ENCODE measurements around the gene SAMD15. TPM values are rescaled to one million over a fixed set of nuclear protein-coding genes. Genes with fewer than 3 reads are reported as not detected.
"Not testable (repeated sequence)": the region's sequence is repeated elsewhere in the genome, so short reads cannot be mapped to it uniquely, and the experiment has no call there.

SAMD15 gene
- total and polyA plus RNA-seq, 2 donors (not counting 3 experiments of a cell fraction or from before 2014, with no cell fraction given), result 0.10 to 1.1 TPM

DNA sequence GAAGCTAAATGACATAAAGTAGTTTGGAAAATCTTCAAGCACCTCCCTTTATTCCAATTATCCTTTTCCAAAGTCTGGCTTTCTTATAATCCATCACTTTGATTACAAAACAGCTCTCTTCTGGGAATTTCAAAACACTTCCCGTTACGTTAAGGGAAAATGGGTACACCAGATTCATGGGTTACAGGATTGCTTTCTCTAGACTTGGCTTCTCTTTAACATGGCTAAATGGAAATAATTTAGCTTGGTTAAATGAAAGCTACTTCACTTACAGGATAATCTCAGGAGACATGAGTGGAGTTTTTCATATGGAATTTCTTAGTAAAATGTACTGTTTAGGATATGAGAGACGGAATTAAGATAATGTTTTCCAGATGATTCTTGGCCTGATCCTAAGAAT, 41.6 kb upstream of the SAMD15 start:
- no TSS peak for BruUV-seq (replicated peaks)
- Histone ChIP-seq H2AFZ (ENCODE audit: low read depth, low read length) (no peak overlapping the region), H3K36me3 (ENCODE audit: control insufficient read depth in 2 of 2, extremely low read depth in 1 of 2, insufficient read depth in 2 of 2, low read length in 2 of 2) (no peaks in the 10 kb centered on the region), H3K9me1 (replicated peaks; ENCODE audit: control insufficient read depth, extremely low read depth, insufficient read depth, low read length) (no peaks in the 10 kb centered on the region), H3K27ac (ENCODE audit: insufficient read depth, low read depth, low read length) (no peak overlapping the region), H3K79me2 (ENCODE audit: control insufficient read depth, insufficient read depth, low read length) (no peaks in the 10 kb centered on the region), H3K4me1 (ENCODE audit: control insufficient read depth, extremely low read depth, insufficient read depth, low read length) (no peaks in the 10 kb centered on the region), H3K4me2 (ENCODE audit: insufficient read depth, low read length) (no peak overlapping the region), H4K20me1 (replicated peaks; ENCODE audit: control insufficient read depth, extremely low read depth, insufficient read depth, low read length) (no peaks in the 10 kb centered on the region), H3K4me3 (replicated peaks in 1 of 3; ENCODE audit: insufficient read depth in 1 of 3, low read depth in 1 of 3, low read length in 3 of 3) (no peak overlapping the region), H3K9ac (replicated peaks; ENCODE audit: extremely low read depth, insufficient read depth, low read length) (no peak overlapping the region), H3K27me3 (ENCODE audit: control insufficient read depth in 2 of 2, insufficient read depth in 2 of 2, low read length in 2 of 2) (no peaks in the 10 kb centered on the region), H3K9me3 (replicated peaks; ENCODE audit: control insufficient read depth, insufficient read depth, low read length) (no peaks in the 10 kb centered on the region)
- TF ChIP-seq FOS (IDR thresholded peaks at IDR 0.05; ENCODE audit: borderline replicate concordance, insufficient read depth, low read length) (no peak), EZH2 (IDR thresholded peaks at IDR 0.05; ENCODE audit: borderline replicate concordance, low read depth, low read length, severe bottlenecking) (no peak), POLR2A (IDR thresholded peaks at IDR 0.05; ENCODE audit: low read depth, low read length) (no peak), JUN (IDR thresholded peaks at IDR 0.05; ENCODE audit: borderline replicate concordance, insufficient read depth, insufficient read length, low read depth) (no peak), CTCF (IDR thresholded peaks at IDR 0.05; ENCODE audit: extremely low read depth in 1 of 2, insufficient read depth in 1 of 2, low read depth in 1 of 2, low read length in 2 of 2) (no peak), MYC (IDR thresholded peaks at IDR 0.05; ENCODE audit: low read depth, low read length) (no peak), GATA2 (IDR thresholded peaks at IDR 0.05; ENCODE audit: insufficient read depth, insufficient read length, low read depth, low read length) (no peak), POLR2AphosphoS5 (IDR thresholded peaks at IDR 0.05; ENCODE audit: insufficient read depth, low read depth, low read length) (no peak)
- TF ChIP-seq, protein P1, sequence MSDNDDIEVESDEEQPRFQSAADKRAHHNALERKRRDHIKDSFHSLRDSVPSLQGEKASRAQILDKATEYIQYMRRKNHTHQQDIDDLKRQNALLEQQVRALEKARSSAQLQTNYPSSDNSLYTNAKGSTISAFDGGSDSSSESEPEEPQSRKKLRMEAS (IDR thresholded peaks at IDR 0.05; ENCODE audit: insufficient read depth, insufficient read length), result no peak
- no peak for FAIRE-seq
- intact Hi-C loops (cut with micrococcal nuclease) (no loop called here), dilution Hi-C loops (cut with MboI; ENCODE audit: extremely low pct_ligation_motif_present, low sequenced_read_pairs) (no loop called here)
- no peak for DNase-seq (ENCODE audit: low read depth, low spot score)
- ChIA-PET CTCF (interaction anchor here (1.3 to 1.6 kb wide), 2 partner anchors 20 to 41 kb away, joined by 3 to 7 read pairs; partner anchors contain the start of genes SAMD15 and TMED8), POLR2A (no interaction called here)

GRCh38 chr14:77337255-77337654, 39.9 kb upstream of the SAMD15 start:
- BruUV-seq (replicated peaks); DNase-seq (ENCODE audit: low read depth, low spot score); H3K4me1 ChIP-seq (ENCODE audit: control insufficient read depth, extremely low read depth, insufficient read depth, low read length); H3K9ac ChIP-seq (replicated peaks; ENCODE audit: extremely low read depth, insufficient read depth, low read length); H3K36me3 ChIP-seq (ENCODE audit: control insufficient read depth in 2 of 2, extremely low read depth in 1 of 2, insufficient read depth in 2 of 2, low read length in 2 of 2); H3K9me3 ChIP-seq (replicated peaks; ENCODE audit: control insufficient read depth, insufficient read depth, low read length); H3K79me2 ChIP-seq (ENCODE audit: control insufficient read depth, insufficient read depth, low read length); H3K4me2 ChIP-seq (ENCODE audit: insufficient read depth, low read length); H3K4me3 ChIP-seq (replicated peaks in 1 of 3; ENCODE audit: insufficient read depth in 1 of 3, low read depth in 1 of 3, low read length in 3 of 3); dilution Hi-C loops (cut with MboI; ENCODE audit: extremely low pct_ligation_motif_present, low sequenced_read_pairs); FAIRE-seq; H3K27ac ChIP-seq (ENCODE audit: insufficient read depth, low read depth, low read length); intact Hi-C loops (cut with micrococcal nuclease); H2AFZ ChIP-seq (ENCODE audit: low read depth, low read length); H3K9me1 ChIP-seq (replicated peaks; ENCODE audit: control insufficient read depth, extremely low read depth, insufficient read depth, low read length); H4K20me1 ChIP-seq (replicated peaks; ENCODE audit: control insufficient read depth, extremely low read depth, insufficient read depth, low read length); H3K27me3 ChIP-seq (ENCODE audit: control insufficient read depth in 2 of 2, insufficient read depth in 2 of 2, low read length in 2 of 2); POLR2A ChIA-PET: not testable (repeated sequence)
- CTCF ChIA-PET, result interaction anchor here (0.6 kb wide), 1 partner anchor 100 kb away, joined by 3 read pairs; no protein-coding TSS in a partner anchor

Measured in endothelial cell of umbilical vein (primary cell).